IMR-90 (cell line): ENCODE data around the gene TPRKB.

Experiments used
- BHLHE40 ChIP-seq: fragments of 150-350 bp; IDR thresholded peaks from 2 replicates; pipeline ENCODE4 v1.6.1; 2016; ENCODE audit warnings: mild to moderate bottlenecking, low read depth, low read length
- CHD1 ChIP-seq: IDR thresholded peaks from 2 replicates; pipeline ENCODE4 v1.6.1; 2012; ENCODE audit warnings: low read depth, low read length, improper control_type of control experiment
- MAFK ChIP-seq: IDR thresholded peaks from 2 replicates; pipeline ENCODE4 v1.6.1; 2012; ENCODE audit warnings: low read depth, low read length, improper control_type of control experiment
- MXI1 ChIP-seq: IDR thresholded peaks from 2 replicates; pipeline ENCODE4 v1.6.1; 2012; ENCODE audit warnings: low read depth, mild to moderate bottlenecking, low read length, moderate library complexity, borderline replicate concordance
- NFE2L2 ChIP-seq: fragments of 150-350 bp; IDR thresholded peaks from 2 replicates; pipeline ENCODE4 v1.6.1; 2016; ENCODE audit warnings: low read depth, mild to moderate bottlenecking, low read length
- POLR2A ChIP-seq: IDR thresholded peaks from 2 replicates; pipeline ENCODE4 v1.6.1; 2012; ENCODE audit warnings: mild to moderate bottlenecking, low read depth, low read length
- RAD21 ChIP-seq: IDR thresholded peaks from 2 replicates; pipeline ENCODE4 v1.6.1; 2012; ENCODE audit warnings: low read length, improper control_type of control experiment
- RFX5 ChIP-seq: IDR thresholded peaks from 2 replicates; pipeline ENCODE4 v1.8.0; 2012; ENCODE audit warnings: low read depth, mild to moderate bottlenecking, low read length, moderate library complexity
- TF ChIP-seq, protein P1 (sequence below): conservative IDR thresholded peaks from 2 replicates; pipeline ENCODE4 v1.5.1; 2012; ENCODE audit warnings: mild to moderate bottlenecking, low read depth, low read length, improper control_type of control experiment

- TF ChIP-seq POLR2A (no peak), RAD21 (no peak), BHLHE40 (no peak), RFX5 (no peak), CHD1 (no peak), MXI1 (no peak), MAFK (no peak), NFE2L2 (no peak)
- TF ChIP-seq, protein P1, sequence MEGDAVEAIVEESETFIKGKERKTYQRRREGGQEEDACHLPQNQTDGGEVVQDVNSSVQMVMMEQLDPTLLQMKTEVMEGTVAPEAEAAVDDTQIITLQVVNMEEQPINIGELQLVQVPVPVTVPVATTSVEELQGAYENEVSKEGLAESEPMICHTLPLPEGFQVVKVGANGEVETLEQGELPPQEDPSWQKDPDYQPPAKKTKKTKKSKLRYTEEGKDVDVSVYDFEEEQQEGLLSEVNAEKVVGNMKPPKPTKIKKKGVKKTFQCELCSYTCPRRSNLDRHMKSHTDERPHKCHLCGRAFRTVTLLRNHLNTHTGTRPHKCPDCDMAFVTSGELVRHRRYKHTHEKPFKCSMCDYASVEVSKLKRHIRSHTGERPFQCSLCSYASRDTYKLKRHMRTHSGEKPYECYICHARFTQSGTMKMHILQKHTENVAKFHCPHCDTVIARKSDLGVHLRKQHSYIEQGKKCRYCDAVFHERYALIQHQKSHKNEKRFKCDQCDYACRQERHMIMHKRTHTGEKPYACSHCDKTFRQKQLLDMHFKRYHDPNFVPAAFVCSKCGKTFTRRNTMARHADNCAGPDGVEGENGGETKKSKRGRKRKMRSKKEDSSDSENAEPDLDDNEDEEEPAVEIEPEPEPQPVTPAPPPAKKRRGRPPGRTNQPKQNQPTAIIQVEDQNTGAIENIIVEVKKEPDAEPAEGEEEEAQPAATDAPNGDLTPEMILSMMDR, result no peak
Measured at GRCh38 chr2:73704285-73704684, 32.9 kb downstream of the TPRKB start.
